ENCODE measurements around the gene IL21R. TPM values are rescaled to one million over a fixed set of nuclear protein-coding genes. Genes with fewer than 3 reads are reported as not detected.

IL21R gene
- total and polyA plus RNA-seq, 10 of the 15 experiments (the other 5 are each of a cell fraction or from before 2014, with no cell fraction given): 5.3 to 138 (median 82.5) TPM

GRCh38 chr16:27485811-27486210 lies 83.8 kb downstream of the IL21R start (continued):
- no peak for TF ChIP-seq REST (IDR thresholded peaks at IDR 0.05; ENCODE audit: low read depth, low read length)
- no peak for TF ChIP-seq MYB (IDR thresholded peaks at IDR 0.05; ENCODE audit: borderline replicate concordance, low read depth, low read length)
- TF ChIP-seq TBL1XR1 (IDR thresholded peaks at IDR 0.05; ENCODE audit: low read depth, low read length): no peak
- no peak for TF ChIP-seq NR2C1 (IDR thresholded peaks at IDR 0.05)

GRCh38 chr16:27486344-27486743 lies 84.4 kb downstream of the IL21R start:
- DNase-seq (ENCODE audit: low read depth, low spot score): no peak
- WGBS (ENCODE audit: insufficient coverage, insufficient replicate concordance, low lambda C conversion rate, missing lambda C conversion rate): over 99% methylated on average over 8 of the region's 8 CpGs
- TF ChIP-seq BCL11A (IDR thresholded peaks at IDR 0.05; ENCODE audit: low read depth, low read length): no peak
- TF ChIP-seq NRF1 (conservative IDR thresholded peaks at IDR 0.05; ENCODE audit: low read depth, low read length): no peak
- TF ChIP-seq SKIL (IDR thresholded peaks at IDR 0.05; ENCODE audit: low read depth, poor library complexity, severe bottlenecking): no peak
- TF ChIP-seq JUNB (IDR thresholded peaks at IDR 0.05): no peak
- TF ChIP-seq SPI1 (IDR thresholded peaks at IDR 0.05; ENCODE audit: borderline replicate concordance, insufficient read depth, low read depth, low read length): no peak
- no peak for TF ChIP-seq ZNF592 (IDR thresholded peaks at IDR 0.05)
- no peak for TF ChIP-seq STAT3 (IDR thresholded peaks at IDR 0.05; ENCODE audit: low read depth, low read length)
- TF ChIP-seq ZNF24 (IDR thresholded peaks at IDR 0.05): no peak
- TF ChIP-seq SMAD5 (IDR thresholded peaks at IDR 0.05; ENCODE audit: low read depth): no peak
- no peak for TF ChIP-seq POLR2AphosphoS2 (IDR thresholded peaks at IDR 0.05; ENCODE audit: low read depth, low read length)
- TF ChIP-seq NR2C1 (IDR thresholded peaks at IDR 0.05): no peak

More at GRCh38 chr16:27486344-27486743, 84.4 kb downstream of the IL21R start:
- H3K9ac ChIP-seq (ENCODE audit: control insufficient read depth, insufficient read depth, low read length): no peak overlapping the region
- H4K20me1 ChIP-seq (ENCODE audit: control insufficient read depth, insufficient read depth): no peaks in the 10 kb centered on the region
- POLR2A ChIA-PET: no interaction called here
- FAIRE-seq (no peak), ATAC-seq (no peak)
- RAD21 ChIA-PET (ENCODE audit: unreplicated experiment): no interaction called here
- H3K36me3 ChIP-seq (ENCODE audit: control insufficient read depth in 2 of 2, insufficient read depth in 2 of 2, low read length in 1 of 2): peaks cover 32 to 40% of the 10 kb centered on the region in 2 experiments
- no peaks in the 10 kb centered on the region for H3K79me2 ChIP-seq (ENCODE audit: control insufficient read depth, insufficient read depth, low read length)
- H3K4me1 ChIP-seq (ENCODE audit: control insufficient read depth, insufficient read depth, low read length): no peaks in the 10 kb centered on the region
- no TSS peak for BruUV-seq (replicated peaks)
- SMC1A ChIA-PET (ENCODE audit: uncharacterized antibody, unreplicated experiment): no interaction called here
- CTCF ChIA-PET: interaction anchor here (0.7 kb wide), 1 partner anchor 368 kb away, joined by 3 read pairs; no protein-coding TSS in a partner anchor
- no peak overlapping the region for H2AFZ ChIP-seq (ENCODE audit: control insufficient read depth, low read depth, low read length)
- in situ Hi-C loops (cut with MboI) (no loop called here), intact Hi-C loops (cut with micrococcal nuclease; ENCODE audit: unreplicated experiment) (no loop called here)
- H3K4me3 ChIP-seq: no peak overlapping the region
- H3K27ac ChIP-seq (ENCODE audit: control insufficient read depth, insufficient read depth): no peak overlapping the region
- H3K27me3 ChIP-seq (replicated peaks in 1 of 2; ENCODE audit: control insufficient read depth in 2 of 2, insufficient read depth in 2 of 2, low read length in 1 of 2): no peaks in the 10 kb centered on the region
- H3K4me2 ChIP-seq (ENCODE audit: control insufficient read depth, insufficient read depth): no peak overlapping the region
- H3K9me3 ChIP-seq (replicated peaks; ENCODE audit: control insufficient read depth, insufficient read depth, low read length): no peaks in the 10 kb centered on the region
